Fibroblast of lung (primary cell): ENCODE data around the gene RNPEPL1.

ENCODE experiments used
- EZH2 ChIP-seq: IDR thresholded peaks from 2 replicates; pipeline ENCODE4 v1.5.1; 2012; ENCODE audit warnings: low read length, control low read depth, mild to moderate bottlenecking; ENCODE audit errors: missing control alignments
- TF ChIP-seq, protein P1 (sequence below), 2 donors: IDR thresholded peaks in 1 of 2; conservative IDR thresholded peaks in 1 of 2; 1 replicate in 1 of 2; 2 replicates in 1 of 2; pipeline ENCODE4 v1.5.1; 2011 to 2012; ENCODE audit warnings: low read length in 2 of 2, control low read depth in 1 of 2, inconsistent platforms in 1 of 2, low read depth in 1 of 2, mild to moderate bottlenecking in 1 of 2

- TF ChIP-seq, protein P1, sequence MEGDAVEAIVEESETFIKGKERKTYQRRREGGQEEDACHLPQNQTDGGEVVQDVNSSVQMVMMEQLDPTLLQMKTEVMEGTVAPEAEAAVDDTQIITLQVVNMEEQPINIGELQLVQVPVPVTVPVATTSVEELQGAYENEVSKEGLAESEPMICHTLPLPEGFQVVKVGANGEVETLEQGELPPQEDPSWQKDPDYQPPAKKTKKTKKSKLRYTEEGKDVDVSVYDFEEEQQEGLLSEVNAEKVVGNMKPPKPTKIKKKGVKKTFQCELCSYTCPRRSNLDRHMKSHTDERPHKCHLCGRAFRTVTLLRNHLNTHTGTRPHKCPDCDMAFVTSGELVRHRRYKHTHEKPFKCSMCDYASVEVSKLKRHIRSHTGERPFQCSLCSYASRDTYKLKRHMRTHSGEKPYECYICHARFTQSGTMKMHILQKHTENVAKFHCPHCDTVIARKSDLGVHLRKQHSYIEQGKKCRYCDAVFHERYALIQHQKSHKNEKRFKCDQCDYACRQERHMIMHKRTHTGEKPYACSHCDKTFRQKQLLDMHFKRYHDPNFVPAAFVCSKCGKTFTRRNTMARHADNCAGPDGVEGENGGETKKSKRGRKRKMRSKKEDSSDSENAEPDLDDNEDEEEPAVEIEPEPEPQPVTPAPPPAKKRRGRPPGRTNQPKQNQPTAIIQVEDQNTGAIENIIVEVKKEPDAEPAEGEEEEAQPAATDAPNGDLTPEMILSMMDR (conservative IDR thresholded peaks at IDR 0.05 in 1 of 2, IDR thresholded peaks at IDR 0.05 in 1 of 2; ENCODE audit: low read depth in 1 of 2, low read length in 2 of 2) = no peak
- TF ChIP-seq EZH2 = no peak
These were observed 60.7 kb downstream of the RNPEPL1 start for GRCh38 chr2:240628808-240629618.
